Measurements from ENCODE around the gene RPL13A. TPM values are rescaled to one million over a fixed set of nuclear protein-coding genes. Genes with fewer than 3 reads are reported as not detected.

The RPL13A gene
- total and polyA plus RNA-seq, 9 of the 15 experiments (the other 6 are each of a cell fraction or from before 2014, with no cell fraction given) = 1,744 to 5,482 (median 2,949) TPM

DNA sequence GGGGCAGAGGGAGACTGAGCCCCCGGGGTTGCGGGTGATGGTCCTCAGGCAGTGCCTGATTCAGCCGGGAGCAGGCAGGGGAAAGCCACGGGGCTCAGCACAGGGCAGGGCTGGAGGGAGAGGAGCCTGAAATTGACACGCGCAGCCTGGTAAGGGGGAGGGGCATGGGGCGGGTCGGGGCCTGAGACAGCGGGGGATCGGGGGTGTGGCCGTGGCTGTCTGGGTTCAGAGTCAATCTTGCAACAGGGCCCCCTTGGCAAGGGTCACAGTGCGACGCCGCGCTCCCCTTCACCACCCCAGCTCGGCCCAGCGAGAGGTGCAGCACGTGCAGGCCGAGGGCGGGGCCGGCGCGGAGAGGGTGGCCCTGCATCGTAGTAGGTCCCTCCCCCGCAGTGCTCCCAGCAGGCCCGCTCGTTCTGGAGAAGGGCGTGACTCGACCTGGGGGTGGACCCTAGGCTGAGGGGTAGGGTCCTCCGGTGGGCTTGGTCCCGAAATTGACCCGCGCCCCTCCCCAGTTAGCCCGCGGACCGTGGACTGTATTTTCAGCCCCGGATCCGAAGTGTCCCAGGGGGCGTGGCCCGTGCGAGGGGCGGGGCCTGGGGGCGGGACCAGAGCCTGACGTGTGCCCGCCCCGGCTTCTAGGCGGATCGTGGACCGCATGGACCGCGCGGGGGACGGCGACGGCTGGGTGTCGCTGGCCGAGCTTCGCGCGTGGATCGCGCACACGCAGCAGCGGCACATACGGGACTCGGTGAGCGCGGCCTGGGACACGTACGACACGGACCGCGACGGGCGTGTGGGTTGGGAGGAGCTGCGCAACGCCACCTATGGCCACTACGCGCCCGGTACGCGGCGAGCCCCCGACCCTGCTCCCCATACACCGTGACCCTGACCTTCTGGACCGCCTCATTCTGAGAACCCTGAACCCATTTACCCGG lies 46.4 kb downstream of the RPL13A start (continued):
- TF ChIP-seq NR2C2 (CRISPR knock-in tag; IDR thresholded peaks at IDR 0.05) (no peak), NR2C2 (tag; IDR thresholded peaks at IDR 0.05) (peak; percentile 42), TBL1XR1 (IDR thresholded peaks at IDR 0.05; ENCODE audit: low read length in 2 of 2) (no peak), BHLHE40 (IDR thresholded peaks at IDR 0.05; ENCODE audit: low read length) (peak; percentile 99), SAFB (IDR thresholded peaks at IDR 0.05; ENCODE audit: borderline replicate concordance, low read depth, low read length) (peak; percentile 97), FOXJ3 (CRISPR knock-in tag; IDR thresholded peaks at IDR 0.05) (no peak), RCOR1 (IDR thresholded peaks at IDR 0.05; ENCODE audit: borderline replicate concordance in 1 of 2, low read depth in 2 of 2, low read length in 2 of 2) (no peak; a peak in 1 of 4 replicates), EP400 (IDR thresholded peaks at IDR 0.05) (peak; percentile 59; the same call in 1 of the 2 replicates), NR3C1 (CRISPR knock-in tag; IDR thresholded peaks at IDR 0.05) (peak; percentile 88; the same call in 1 of the 2 replicates), ZFX (CRISPR knock-in tag; IDR thresholded peaks at IDR 0.05) (peak; percentile 67)
- TF ChIP-seq, protein P1, sequence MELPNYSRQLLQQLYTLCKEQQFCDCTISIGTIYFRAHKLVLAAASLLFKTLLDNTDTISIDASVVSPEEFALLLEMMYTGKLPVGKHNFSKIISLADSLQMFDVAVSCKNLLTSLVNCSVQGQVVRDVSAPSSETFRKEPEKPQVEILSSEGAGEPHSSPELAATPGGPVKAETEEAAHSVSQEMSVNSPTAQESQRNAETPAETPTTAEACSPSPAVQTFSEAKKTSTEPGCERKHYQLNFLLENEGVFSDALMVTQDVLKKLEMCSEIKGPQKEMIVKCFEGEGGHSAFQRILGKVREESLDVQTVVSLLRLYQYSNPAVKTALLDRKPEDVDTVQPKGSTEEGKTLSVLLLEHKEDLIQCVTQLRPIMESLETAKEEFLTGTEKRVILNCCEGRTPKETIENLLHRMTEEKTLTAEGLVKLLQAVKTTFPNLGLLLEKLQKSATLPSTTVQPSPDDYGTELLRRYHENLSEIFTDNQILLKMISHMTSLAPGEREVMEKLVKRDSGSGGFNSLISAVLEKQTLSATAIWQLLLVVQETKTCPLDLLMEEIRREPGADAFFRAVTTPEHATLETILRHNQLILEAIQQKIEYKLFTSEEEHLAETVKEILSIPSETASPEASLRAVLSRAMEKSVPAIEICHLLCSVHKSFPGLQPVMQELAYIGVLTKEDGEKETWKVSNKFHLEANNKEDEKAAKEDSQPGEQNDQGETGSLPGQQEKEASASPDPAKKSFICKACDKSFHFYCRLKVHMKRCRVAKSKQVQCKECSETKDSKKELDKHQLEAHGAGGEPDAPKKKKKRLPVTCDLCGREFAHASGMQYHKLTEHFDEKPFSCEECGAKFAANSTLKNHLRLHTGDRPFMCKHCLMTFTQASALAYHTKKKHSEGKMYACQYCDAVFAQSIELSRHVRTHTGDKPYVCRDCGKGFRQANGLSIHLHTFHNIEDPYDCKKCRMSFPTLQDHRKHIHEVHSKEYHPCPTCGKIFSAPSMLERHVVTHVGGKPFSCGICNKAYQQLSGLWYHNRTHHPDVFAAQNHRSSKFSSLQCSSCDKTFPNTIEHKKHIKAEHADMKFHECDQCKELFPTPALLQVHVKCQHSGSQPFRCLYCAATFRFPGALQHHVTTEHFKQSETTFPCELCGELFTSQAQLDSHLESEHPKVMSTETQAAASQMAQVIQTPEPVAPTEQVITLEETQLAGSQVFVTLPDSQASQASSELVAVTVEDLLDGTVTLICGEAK (IDR thresholded peaks at IDR 0.05) = 0 out of 2 replicates have a peak, but pooled peaks have one; percentile 20
- TF ChIP-seq, protein P1 (CRISPR knock-in tag; IDR thresholded peaks at IDR 0.05) = no peak
- TF ChIP-seq, protein P2, sequence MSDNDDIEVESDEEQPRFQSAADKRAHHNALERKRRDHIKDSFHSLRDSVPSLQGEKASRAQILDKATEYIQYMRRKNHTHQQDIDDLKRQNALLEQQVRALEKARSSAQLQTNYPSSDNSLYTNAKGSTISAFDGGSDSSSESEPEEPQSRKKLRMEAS (CRISPR knock-in tag; IDR thresholded peaks at IDR 0.05) = peak; percentile 95
- TF ChIP-seq, protein P3, sequence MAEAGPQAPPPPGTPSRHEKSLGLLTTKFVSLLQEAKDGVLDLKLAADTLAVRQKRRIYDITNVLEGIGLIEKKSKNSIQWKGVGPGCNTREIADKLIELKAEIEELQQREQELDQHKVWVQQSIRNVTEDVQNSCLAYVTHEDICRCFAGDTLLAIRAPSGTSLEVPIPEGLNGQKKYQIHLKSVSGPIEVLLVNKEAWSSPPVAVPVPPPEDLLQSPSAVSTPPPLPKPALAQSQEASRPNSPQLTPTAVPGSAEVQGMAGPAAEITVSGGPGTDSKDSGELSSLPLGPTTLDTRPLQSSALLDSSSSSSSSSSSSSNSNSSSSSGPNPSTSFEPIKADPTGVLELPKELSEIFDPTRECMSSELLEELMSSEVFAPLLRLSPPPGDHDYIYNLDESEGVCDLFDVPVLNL (CRISPR knock-in tag; IDR thresholded peaks at IDR 0.05; ENCODE audit: low read depth) = peak; percentile 26; the same call in 1 of the 2 replicates
- TF ChIP-seq, protein P4, sequence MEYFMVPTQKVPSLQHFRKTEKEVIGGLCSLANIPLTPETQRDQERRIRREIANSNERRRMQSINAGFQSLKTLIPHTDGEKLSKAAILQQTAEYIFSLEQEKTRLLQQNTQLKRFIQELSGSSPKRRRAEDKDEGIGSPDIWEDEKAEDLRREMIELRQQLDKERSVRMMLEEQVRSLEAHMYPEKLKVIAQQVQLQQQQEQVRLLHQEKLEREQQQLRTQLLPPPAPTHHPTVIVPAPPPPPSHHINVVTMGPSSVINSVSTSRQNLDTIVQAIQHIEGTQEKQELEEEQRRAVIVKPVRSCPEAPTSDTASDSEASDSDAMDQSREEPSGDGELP (CRISPR knock-in tag; IDR thresholded peaks at IDR 0.05; ENCODE audit: borderline replicate concordance) = peak; percentile 59
